ENCODE measurements around the gene MUC13. TPM values are rescaled to one million over a fixed set of nuclear protein-coding genes. Genes with fewer than 3 reads are reported as not detected.

Gene MUC13
- total and polyA plus RNA-seq, 2 of the 4 experiments (the other 2 are of a cell fraction) = not detected

DNA sequence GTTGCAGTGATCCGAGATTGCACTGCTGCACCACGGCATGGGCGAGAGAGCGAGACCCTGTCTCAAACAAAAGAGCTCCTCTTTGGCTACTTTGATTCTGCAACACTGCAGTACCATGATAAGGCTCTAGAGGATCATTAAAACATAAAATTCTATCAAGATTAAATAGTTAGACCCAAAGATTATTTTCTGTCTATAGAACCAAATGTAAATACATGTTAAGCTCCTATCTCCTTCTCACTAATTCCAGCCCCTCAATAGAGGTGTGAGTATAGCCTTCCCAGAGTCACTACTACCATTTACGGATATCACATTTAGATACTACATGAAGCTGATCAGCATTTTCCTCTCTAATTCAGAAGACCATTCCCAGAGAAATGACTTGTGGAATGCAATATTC, 4.3 kb upstream of the MUC13 start:
- BruUV-seq (replicated peaks) = no TSS peak
- TF ChIP-seq RCOR1 (IDR thresholded peaks at IDR 0.05; ENCODE audit: insufficient replicate concordance, low read length) (no peak), MAFK (IDR thresholded peaks at IDR 0.05; ENCODE audit: low read depth, low read length) (no peak), USF2 (IDR thresholded peaks at IDR 0.05; ENCODE audit: low read depth, low read length) (no peak), MXI1 (IDR thresholded peaks at IDR 0.05; ENCODE audit: borderline replicate concordance, low read depth, low read length) (no peak), CTCF (conservative IDR thresholded peaks at IDR 0.05; ENCODE audit: low read depth, low read length) (no peak), NFE2L2 (IDR thresholded peaks at IDR 0.05; ENCODE audit: low read depth, low read length) (no peak), ELK1 (IDR thresholded peaks at IDR 0.05; ENCODE audit: borderline replicate concordance, low read depth, low read length) (no peak), POLR2A (IDR thresholded peaks at IDR 0.05; ENCODE audit: low read depth, low read length) (no peak), CEBPB (IDR thresholded peaks at IDR 0.05; ENCODE audit: low read depth, low read length) (no peak), BHLHE40 (IDR thresholded peaks at IDR 0.05; ENCODE audit: low read depth, low read length) (no peak), CHD1 (IDR thresholded peaks at IDR 0.05; ENCODE audit: low read depth, low read length) (no peak), RFX5 (IDR thresholded peaks at IDR 0.05; ENCODE audit: low read depth, low read length) (no peak), MAZ (IDR thresholded peaks at IDR 0.05; ENCODE audit: borderline replicate concordance, low read depth, low read length) (no peak), SMC3 (IDR thresholded peaks at IDR 0.05; ENCODE audit: low read depth, low read length) (no peak), RAD21 (IDR thresholded peaks at IDR 0.05; ENCODE audit: low read length) (no peak), FOS (IDR thresholded peaks at IDR 0.05; ENCODE audit: low read depth, low read length) (no peak)
- Histone ChIP-seq H3K4me1 (ENCODE audit: control insufficient read depth, insufficient read depth, low read length) (no peaks in the 10 kb centered on the region), H2BK5ac (ENCODE audit: low read depth, low read length, poor library complexity, severe bottlenecking) (no peak overlapping the region), H3K9me3 (ENCODE audit: control insufficient read depth, insufficient read depth, low read length) (no peaks in the 10 kb centered on the region), H2AK9ac (replicated peaks; ENCODE audit: low read depth, low read length, poor library complexity) (no peak overlapping the region), H3K4ac (ENCODE audit: low read depth, low read length) (no peak overlapping the region), H3K23ac (ENCODE audit: low read depth, low read length) (no peak overlapping the region), H4K5ac (ENCODE audit: low read depth, low read length) (no peak overlapping the region), H2BK20ac (ENCODE audit: low read depth, low read length) (no peak overlapping the region), H2AK5ac (ENCODE audit: low read depth, low read length) (no peak overlapping the region), H3K27me3 (ENCODE audit: control insufficient read depth, insufficient read depth, low read length) (peaks cover 6% of the 10 kb centered on the region; the same call in 1 of the 2 replicates), H3K79me1 (ENCODE audit: low read depth in 1 of 2, low read length in 2 of 2) (no peaks in the 10 kb centered on the region), H3K36me3 (ENCODE audit: control insufficient read depth, insufficient read depth, low read length) (no peaks in the 10 kb centered on the region), H2BK120ac (ENCODE audit: low read depth, low read length) (no peak overlapping the region), H3K56ac (ENCODE audit: extremely low read depth, insufficient read depth, low read length) (no peak overlapping the region), H3K9ac (ENCODE audit: low read depth, low read length) (no peak overlapping the region), H2AFZ (replicated peaks; ENCODE audit: low read length, poor library complexity) (no peak overlapping the region), H3K4me3 (ENCODE audit: insufficient read depth, low read depth, low read length) (no peak overlapping the region), H3K27ac (ENCODE audit: insufficient read depth, low read length) (no peak overlapping the region), H4K91ac (ENCODE audit: insufficient read depth, low read depth, low read length) (no peak overlapping the region), H2BK15ac (ENCODE audit: low read depth, low read length) (no peak overlapping the region), H3K14ac (replicated peaks; ENCODE audit: low read depth, low read length) (no peak overlapping the region), H3K18ac (ENCODE audit: low read depth, low read length) (no peak overlapping the region), H3K9me1 (ENCODE audit: insufficient read depth, low read length) (no peaks in the 10 kb centered on the region), H3K4me2 (ENCODE audit: low read depth, low read length) (no peak overlapping the region), H4K20me1 (ENCODE audit: insufficient read depth, low read length) (no peaks in the 10 kb centered on the region), H4K8ac (ENCODE audit: low read depth in 2 of 2, low read length in 2 of 2) (no peak overlapping the region)
- intact Hi-C loops (cut with micrococcal nuclease) (no loop called here), dilution Hi-C loops (cut with HindIII; ENCODE audit: low sequenced_read_pairs, unreplicated experiment) (no loop called here), in situ Hi-C loops (cut with MboI; ENCODE audit: low sequenced_read_pairs) (loop anchor here (5.0 kb wide), 1 partner anchor 488 kb away; no protein-coding TSS in a partner anchor)
- 100% methylated on average over 1 of the region's 5 CpGs; no CpG with 5 or more reads in 1 of the 2 experiments for WGBS, 2 experiments (ENCODE audit: extremely low coverage in 2 of 2, insufficient read length in 1 of 2)
- ATAC-seq (ENCODE audit: low read depth) = no peak
- POLR2A ChIA-PET (ENCODE audit: unreplicated experiment) = interaction anchor here (0.6 kb wide), 1 partner anchor 657 kb away, joined by 12 read pairs; the partner anchor contains the start of gene OSBPL11
- CTCF ChIA-PET = interaction anchor here (0.6 to 0.8 kb wide), 3 partner anchors 39 to 257 kb away, joined by 3 to 6 read pairs (median 3); no protein-coding TSS in a partner anchor
- no peak for DNase-seq
